ENCODE results near the gene PLIN1.

- TF ChIP-seq CTCF (IDR thresholded peaks at IDR 0.05; ENCODE audit: insufficient read depth, low read depth, low read length) (no peak), EZH2 (IDR thresholded peaks at IDR 0.05; ENCODE audit: insufficient read depth, low read length) (no peak)
These were observed 48.9 kb downstream of the PLIN1 start for GRCh38 chr15:89630260-89630659.
